G401 (cell line): ENCODE data around the gene AP1B1. TPM values are rescaled to one million over a fixed set of nuclear protein-coding genes. Genes with fewer than 3 reads are reported as not detected.

ENCODE experiments used
- DNase-seq: peaks from one replicate; pipeline ENCODE4 v3.0.0-alpha.2; 2015; ENCODE audit warnings: low spot score
- in situ Hi-C: cut with HindIII; loops from 2 replicates; pipeline ENCODE4 v1.10.0; 2016; ENCODE audit warnings: low sequenced_read_pairs, mixed read lengths
- total RNA-seq: library from RNA; depleted of rRNA; stranded (reverse); fragments of >200 nt; shearing (Covaris generic); gene quantifications from 2 replicates; pipeline ENCODE4 v1.2.3, GENCODE V29; 2014

The AP1B1 gene
- total RNA-seq, 1 experiment from 2014 or later = 88.7 TPM

DNA sequence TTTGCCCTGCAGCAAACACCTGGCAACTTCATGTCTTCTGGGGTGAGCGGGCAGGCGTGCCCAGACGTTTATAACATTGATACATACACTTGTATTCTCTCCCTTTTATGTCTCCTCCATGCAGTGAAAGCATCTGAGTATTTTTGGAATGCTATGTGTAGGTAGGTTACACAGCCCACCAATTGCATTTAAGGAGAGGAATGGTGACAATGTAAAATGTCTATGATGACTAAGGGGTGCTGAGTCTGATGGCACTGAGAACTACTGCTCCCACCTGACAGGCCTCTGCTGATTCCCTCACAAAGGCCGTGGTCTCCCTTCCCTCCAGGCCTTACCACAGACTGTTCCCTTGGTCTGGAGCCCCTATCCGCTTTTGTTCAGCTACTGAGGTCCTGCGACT lies 50.0 kb downstream of the AP1B1 start:
- no peak for DNase-seq
- in situ Hi-C loops = no loop called here

DNA sequence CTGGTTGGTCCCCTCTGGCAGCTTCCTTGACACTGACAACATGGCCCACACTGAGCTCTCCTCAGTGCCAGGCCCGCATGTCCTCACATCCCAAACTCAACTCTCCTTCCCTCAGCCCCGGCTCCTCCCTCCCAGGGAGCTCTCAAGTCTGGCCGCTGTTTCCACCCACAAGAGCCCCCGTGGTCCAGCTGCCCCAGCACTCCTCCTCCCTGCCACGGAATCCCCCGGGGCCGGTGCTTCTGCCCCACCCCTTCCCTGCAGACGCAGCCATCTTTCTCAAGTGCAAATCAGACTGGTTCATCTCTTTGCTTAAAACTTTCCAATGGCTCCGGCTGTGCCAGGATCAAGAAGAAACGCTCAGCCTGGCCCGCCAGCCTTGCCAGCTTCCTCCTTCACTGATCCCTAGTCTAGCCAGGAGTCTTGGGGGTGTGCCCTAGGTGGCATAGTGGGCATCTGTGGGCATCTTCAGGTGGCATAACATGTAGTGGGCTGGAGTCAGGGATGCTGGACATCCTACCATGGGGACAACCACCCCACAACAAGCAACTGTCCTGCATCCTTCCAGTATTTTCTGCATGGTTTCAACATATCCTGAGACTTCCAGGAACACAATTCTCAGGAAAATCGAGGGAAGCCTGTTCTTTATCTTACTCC lies 50.6 kb downstream of the AP1B1 start:
- in situ Hi-C loops = no loop called here
- DNase-seq = no peak

DNA sequence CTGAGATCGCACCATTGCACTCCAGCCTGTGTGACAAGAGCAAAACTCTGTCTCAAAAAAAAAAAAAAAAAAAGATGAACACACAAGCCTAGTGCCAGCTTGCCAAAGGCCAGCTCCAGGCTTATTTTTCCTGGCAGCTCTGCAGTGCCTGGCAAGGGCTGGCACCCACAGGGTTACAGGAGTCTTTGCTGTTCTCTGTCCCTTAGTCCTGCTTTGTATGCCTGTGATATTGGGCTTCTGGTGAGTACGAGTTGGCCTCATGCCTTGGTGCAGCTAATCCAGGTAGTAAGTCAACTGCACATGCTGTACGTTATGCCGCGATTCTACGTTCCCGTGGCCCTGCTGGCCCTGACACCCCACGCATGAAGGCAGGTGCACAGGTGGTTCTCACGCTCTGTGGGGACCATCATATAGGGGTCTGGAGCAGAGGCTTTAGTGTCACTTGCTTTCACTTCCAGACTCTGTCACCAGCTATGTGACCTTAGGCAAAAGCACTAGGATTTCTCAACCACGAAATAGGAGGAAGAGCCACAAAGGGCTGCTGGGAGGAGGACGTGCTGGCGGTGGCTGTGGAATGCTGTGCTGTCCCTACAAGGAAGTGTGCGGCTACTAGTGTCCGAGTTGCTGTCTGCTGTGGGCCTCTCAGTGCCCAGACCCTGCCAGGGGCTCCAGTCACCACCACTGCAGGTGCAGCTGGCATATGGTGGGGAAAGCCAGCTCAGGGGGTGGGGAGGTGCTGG lies 51.4 kb downstream of the AP1B1 start:
- peak; percentile 85 for DNase-seq
- in situ Hi-C loops = no loop called here

DNA sequence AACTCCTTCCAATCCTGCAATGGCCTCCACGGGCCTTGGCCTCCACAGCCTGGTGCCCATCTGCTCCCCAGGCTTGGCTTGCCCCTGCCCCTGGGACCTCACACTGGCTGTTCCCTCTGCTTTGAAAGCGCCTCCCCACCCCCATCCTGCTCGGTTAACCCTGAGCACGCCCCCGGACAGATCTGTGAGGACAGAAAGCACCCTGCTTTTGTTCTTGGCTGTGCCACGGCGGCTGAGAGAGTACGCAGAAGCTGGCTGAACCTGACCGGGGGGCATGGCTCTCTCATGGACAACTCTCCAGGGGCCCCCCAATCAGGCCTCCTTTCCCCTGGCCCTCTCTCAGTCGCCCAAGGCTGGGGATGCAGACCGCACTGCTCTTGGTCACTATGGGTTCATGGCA lies 52.7 kb downstream of the AP1B1 start:
- in situ Hi-C loops = no loop called here
- DNase-seq = no peak

DNA sequence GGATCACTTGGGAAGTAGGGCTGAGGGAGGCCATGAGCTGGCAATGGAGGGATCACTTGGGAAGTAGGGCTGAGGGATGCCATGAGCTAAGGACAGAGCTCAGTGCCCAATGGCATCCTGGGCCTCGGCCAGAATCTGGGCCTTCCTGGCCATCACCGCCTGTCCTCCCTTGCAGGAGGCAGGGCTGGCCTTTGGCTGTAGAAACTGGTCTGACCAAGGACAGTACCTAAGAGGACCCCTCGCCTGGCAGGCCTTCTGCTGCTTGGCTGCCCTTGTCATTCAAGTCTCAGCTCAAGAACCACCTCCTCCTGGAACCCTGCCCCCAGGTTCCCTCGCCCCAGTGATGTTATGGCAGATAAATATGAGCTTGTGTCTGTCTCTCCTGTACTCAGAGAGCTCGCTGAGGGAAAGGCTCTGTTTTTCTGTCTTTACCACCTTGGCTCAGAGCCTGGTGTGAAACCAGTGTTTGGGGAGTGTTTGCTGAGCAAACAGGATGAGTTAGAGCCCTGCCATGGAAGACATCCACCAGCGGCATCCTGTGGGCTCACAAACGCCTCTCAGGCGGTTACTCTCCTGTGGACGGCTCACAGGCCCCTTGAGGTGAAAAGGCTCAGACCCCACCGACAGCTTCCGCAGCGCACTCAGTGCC lies 53.5 kb downstream of the AP1B1 start:
- in situ Hi-C loops = no loop called here
- peak; percentile 80 for DNase-seq

DNA sequence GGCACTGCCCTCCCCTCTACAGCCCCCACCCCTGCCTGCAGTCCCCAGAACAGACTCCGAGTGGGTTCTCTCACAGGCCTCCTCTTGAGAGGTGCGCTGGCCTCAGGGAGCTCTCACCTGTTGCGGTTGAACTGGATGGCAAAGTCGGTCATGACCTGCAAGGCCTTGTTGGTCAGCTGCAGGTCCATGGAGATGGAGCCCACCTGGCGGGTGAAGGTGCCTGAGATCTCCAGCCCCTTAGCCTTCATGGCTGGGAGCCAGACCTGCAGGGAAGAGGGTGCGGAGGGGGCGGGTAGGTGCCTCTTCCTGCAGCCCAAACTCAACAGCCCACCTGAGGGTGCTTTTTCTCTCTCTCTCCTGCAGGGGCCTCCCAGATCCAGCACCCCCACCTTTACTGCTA lies 54.2 kb downstream of the AP1B1 start:
- in situ Hi-C loops = no loop called here
- DNase-seq = no peak

DNA sequence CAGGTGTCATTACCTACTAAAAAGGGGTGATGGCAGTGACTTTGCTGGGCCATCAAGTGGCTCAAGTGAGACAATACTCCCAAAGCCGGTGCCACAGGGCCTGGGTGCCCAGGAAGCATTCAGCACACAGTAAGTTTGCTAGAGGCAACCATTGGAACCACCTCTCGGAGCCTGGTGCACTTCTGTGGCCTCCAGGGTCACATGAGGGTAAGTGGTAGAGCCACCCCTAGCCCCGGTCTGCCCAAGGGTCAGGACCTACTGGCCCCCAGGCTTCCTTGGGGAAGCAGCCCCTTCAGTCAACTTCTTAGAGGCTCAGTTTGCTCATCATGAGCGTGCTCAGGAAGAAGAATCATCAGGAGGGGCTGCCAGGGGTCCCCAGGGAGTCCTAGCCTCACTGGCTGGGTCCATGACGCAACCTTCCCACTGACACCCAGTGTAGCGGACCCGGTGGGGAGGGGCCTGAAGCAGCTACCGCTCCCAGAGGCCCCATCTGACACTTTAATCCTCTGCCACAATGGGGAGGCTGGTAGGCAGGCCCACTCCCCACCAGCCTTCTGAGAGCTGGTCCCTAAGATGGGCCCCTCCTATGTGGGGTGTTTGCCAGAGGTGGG lies 55.4 kb downstream of the AP1B1 start:
- DNase-seq = no peak
- in situ Hi-C loops = no loop called here

DNA sequence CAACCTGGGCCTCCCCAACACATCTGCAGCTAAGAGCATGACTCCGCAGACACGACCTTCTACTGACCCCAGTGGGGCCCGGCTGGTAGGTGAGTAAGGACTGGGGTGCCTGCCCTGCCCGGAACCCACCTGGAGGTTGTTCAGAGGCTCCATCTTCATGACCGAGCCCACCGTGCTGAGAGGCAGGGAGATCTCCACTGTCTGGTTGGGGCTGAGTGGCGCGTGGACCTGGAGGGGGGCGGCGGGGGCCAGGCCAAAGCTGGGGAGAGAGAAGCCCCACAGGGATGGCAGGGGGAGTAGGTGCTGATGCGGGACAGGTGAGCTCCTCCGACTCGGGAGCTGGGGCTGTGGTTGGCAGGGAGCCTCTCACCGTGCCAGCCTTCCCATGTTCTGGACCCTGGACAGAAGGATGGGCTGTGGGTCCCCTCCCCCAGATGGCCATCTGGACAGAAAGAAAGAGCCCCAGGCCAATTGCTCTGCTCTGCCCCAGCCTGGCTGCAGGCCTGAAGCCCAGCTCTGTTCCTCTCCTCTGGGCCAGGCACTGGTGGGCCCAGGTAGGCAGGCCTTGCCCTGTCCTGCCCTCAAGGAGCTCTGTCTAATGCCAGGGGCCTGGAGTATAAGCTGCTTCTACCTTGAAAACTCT lies 56.6 kb downstream of the AP1B1 start:
- DNase-seq = peak; percentile 66
- in situ Hi-C loops = no loop called here

DNA sequence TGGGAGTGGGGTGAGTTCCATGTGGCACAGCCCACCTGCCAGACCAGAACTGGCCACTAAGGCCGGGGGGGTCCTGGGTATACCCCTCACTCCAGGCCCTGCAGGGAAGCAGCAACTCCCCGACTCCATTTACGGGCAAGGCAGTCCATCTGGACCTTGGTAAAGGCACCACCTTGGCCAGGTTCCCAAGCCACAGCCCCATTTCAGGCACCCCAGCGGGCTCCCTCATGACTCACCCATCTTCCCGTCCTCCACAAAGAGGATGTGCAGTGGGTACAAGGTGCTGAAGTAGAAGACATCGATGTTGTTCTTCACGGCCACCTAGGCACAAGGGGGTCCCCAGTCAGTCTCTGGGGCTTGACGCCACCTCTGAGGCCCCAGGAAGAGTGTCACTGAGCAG lies 57.2 kb downstream of the AP1B1 start:
- DNase-seq = no peak
- in situ Hi-C loops = no loop called here

DNA sequence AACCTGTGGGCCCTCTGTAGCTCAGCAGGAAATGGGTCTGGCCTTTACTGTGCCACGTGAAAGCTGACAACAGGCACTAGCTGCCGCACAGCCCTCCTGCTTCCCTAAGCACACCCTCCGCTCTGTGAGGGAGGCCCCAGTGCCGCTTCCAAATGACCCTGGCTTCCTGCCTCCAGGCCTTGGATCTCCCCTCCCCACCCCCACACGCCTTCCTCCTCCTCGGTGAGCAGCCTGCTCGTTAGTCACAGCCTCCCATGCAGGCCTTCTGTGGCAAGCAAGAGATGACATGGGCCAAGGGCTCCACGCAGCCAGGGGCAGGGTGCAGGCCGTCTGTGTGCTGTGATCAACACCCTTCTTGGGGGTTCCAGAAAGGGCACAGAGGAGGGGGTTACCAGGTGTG lies 57.6 kb downstream of the AP1B1 start:
- in situ Hi-C loops = no loop called here
- DNase-seq = peak; percentile 48

DNA sequence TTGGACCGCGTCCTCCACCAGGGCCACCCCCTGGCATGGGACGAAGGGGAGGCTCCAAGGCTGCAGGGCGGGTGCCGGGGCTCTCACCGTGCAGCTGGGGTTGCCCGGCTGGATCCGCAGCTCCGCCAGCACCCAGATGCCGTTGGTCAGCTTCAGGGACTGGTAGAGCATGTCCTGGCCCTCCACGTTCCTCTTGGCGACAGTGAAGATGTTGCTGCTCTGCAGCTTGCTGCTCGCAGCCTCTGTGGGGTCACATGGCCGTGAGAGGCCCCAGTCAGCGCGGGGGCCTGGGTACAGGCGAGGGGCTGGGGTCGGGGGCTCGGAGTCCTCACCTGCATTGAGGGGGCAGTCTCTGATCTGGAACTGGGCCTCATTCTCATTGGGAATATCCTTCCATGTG lies 58.1 kb downstream of the AP1B1 start:
- in situ Hi-C loops = no loop called here

DNA sequence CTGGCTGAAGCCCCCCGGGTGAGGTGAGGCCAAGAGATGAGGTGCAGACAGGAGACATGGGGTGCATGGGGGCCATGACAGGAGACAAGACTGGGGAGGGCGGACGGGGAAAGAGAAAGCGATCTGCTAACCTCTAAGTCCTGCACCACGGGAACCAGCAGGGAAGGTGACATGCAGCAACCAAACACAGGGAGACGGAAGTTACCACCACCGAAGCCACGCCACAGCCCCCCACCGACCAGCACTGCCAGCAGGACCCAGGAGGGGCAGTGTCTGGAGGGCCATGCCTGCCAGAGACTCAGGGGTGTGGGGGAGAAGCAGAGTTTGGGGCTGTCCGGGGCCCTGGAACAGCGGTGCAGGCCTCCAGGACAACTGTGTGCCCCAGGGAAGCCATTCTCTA lies 58.8 kb downstream of the AP1B1 start:
- in situ Hi-C loops = no loop called here
- no peak for DNase-seq

More for the DNA sequence above, 58.1 kb downstream of the AP1B1 start:
- no peak for DNase-seq

DNA sequence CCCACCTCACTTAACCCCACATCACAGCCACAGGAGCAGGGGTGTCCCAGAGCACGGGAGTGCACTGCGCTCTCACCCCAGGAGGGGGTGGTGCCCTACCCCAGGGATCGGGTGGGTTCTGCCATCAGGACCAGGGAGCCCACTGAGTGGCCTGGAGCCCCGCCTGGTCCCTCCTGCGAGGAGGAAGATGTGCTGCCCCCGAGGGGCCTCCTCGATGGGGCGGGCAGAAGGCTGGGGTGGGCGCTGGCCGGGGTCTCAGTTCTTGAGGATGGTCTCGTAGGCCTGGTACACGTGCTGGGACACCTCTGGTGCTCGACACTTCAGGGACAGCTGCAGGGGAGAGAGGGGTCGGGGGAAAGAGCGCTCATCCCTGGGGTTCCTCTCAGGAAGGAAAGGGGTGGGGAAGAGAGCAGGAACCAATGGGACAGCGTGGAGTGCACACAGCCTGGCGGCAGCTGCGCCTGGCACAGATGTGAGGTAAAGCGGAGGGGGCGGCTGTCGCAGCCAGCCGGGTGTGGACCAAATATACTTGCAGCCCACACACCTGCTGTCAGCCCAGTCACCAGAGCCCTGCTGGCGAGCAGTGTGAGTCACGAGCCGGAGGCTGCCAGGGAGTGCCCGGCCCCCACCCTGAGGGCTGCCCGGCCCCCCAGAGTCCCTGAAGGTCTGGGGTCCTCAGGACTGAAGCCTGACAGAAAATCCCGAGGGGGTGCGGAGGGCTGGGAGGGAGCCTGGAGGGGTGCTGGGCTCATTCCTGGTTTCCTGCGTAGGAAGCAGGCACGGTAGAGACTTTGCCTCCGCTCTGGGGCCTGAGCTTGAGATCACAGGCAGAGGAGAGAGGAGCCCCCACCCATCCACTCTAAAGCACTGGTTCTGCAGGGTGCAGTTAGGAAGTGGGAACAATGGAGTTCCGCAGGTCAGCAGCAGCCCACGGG lies 59.5 kb downstream of the AP1B1 start:
- in situ Hi-C loops = no loop called here
- no peak for DNase-seq

DNA sequence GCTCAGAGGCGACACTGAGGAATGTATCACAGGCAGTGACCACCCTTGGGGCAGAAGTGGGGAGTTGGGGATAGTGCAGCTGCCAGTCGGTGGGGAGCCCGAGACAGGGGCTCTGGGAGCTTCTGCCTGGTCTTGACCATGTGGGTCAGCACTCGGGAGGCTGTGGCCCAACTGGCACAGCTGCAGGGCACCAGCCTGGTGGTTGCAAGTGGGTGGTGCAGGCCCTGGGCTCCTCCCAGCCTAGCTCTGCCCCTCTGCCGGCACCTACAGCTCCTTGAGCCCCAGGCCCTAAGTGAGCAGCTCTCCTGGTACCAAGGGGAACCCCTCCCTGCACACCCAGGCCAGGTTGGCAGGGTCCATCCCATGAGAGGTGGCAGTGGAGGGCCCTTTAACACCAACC lies 60.3 kb downstream of the AP1B1 start:
- in situ Hi-C loops = no loop called here
- no peak for DNase-seq

DNA sequence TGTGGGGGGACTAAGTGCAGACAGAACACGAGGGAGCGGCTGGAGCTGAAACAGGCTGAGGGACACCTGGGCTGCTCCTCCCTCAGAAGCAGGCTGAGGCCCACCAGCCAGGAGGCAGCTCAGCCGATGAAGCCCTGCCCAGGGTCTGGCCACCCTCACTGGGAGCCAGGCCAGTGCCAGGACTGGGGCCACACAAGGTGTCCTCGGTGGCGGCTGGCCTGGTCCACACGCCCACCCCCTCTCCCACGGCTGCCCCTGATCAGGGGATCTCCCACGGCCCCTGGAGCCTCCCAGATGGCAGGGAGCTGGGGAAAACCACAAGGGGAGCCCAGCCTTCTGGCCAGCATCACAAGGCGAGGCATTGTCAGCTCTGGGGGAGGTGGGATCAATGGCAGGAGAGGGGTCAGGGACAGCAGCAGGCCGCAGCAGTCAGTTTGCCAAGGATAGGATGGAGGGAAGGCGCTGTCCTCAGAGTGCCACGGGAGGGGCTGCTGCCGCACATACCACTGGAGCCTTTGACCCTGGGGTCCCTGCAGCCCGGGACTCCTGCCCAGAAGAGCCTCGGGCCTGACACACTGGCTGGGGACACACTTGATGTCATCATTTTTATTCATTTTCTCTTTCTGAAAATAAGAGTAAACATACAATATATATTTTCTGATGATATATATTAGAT lies 61.1 kb downstream of the AP1B1 start:
- no peak for DNase-seq
- in situ Hi-C loops = no loop called here

DNA sequence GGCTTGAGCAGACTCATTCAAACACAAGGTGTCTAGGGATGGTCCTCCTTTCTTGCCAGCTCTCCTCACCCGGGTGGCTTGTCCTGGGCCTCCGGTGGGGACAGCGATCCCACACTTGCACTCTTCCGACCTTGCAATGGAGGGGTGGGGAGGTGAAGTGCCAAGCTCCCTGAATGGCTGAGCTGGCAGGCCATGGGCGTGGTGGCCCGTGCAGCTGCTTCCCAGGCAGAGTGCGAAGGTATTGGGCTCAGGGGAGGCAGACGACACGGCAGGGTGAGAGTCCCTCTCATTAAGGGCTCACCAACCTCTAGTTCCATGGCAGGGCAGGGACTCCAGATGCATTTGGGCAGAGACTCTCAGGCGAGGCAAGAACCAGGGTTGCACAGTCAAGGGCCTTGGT lies 61.9 kb downstream of the AP1B1 start:
- in situ Hi-C loops = no loop called here
- no peak for DNase-seq

DNA sequence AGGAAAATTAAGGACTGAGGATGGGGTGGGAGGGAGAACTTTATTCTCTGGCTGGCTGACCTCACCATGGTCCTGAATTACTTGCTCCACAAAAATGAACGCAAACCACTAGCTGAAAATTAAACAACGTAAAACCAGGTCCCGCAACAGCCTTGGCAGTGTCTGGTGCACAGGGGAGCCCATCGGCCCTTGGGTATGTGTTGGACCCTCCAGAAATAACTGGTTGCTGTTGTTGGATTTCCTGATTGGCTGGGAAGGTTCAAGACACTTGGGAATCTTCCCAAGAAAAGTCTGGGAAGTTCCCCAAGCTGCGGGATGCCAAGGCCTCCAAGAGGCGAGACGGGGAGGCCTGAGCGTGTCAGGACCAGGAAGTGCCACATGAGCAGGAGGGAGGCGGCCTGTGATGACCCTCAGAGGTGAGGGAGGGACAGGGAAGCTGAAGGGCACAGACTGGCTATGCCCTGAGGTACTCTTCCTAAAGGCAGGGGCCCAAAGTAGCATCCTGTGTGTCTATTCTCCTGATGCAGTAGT lies 62.5 kb downstream of the AP1B1 start:
- no peak for DNase-seq
- in situ Hi-C loops = no loop called here

DNA sequence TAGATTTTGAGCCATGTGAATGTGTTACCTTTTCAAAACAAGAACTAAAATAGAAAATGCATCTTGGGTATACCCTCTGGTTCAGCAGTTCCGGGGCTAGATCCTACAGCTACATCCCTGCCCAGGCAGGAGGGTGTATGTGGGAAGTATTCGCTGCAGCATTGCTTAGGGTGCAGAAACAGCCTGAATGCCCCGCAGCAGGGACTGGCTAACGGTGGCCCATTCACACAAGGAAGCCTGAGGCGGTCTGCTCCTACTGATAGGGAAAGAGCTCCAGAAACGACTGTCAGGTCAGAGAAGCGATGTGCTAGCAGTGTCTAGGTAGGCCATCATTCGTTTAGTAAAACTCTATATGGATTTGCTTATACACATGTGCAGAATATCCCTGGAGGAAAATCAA lies 63.0 kb downstream of the AP1B1 start:
- in situ Hi-C loops = no loop called here
- DNase-seq = no peak
